ENCODE data around the gene OR1F1.

GRCh38 chr16:3149193-3149530, 38.8 kb upstream of the OR1F1 start:
- no peak for TF ChIP-seq CTCF (conservative IDR thresholded peaks at IDR 0.05)
- TF ChIP-seq EZH2 (IDR thresholded peaks at IDR 0.05; ENCODE audit: low read depth) = no peak
